Trophoblast cell (in vitro differentiated cells and primary cell): ENCODE results near the gene FHIT.

Source experiments
- DNase-seq, 2 donors: peaks; one replicate each; pipeline ENCODE4 v3.0.0-alpha.2; 2016
- H2AFZ ChIP-seq: 2 replicates; pipeline ENCODE4 v1.6.1; 2013; ENCODE audit warnings: low read length, moderate library complexity, mild to moderate bottlenecking; ENCODE audit not compliant: insufficient read depth, poor library complexity
- H2AK5ac ChIP-seq: 2 replicates; pipeline ENCODE4 v1.6.1; 2013; ENCODE audit warnings: mild to moderate bottlenecking, low read length
- H2BK120ac ChIP-seq: 2 replicates; pipeline ENCODE4 v1.6.1; 2013; ENCODE audit warnings: low read length, mild to moderate bottlenecking, moderate library complexity; ENCODE audit not compliant: insufficient read depth, poor library complexity
- H2BK12ac ChIP-seq: 2 replicates; pipeline ENCODE4 v1.6.1; 2013; ENCODE audit warnings: mild to moderate bottlenecking, low read length, moderate library complexity
- H2BK5ac ChIP-seq: 2 replicates; pipeline ENCODE4 v1.6.1; 2013; ENCODE audit warnings: low read length, low read depth, moderate library complexity, mild to moderate bottlenecking; ENCODE audit not compliant: poor library complexity
- H3K14ac ChIP-seq: 2 replicates; pipeline ENCODE4 v1.6.1; 2013; ENCODE audit warnings: mild to moderate bottlenecking, low read length
- H3K18ac ChIP-seq: 2 replicates; pipeline ENCODE4 v1.6.1; 2013; ENCODE audit warnings: mild to moderate bottlenecking, low read length
- H3K23ac ChIP-seq: 2 replicates; pipeline ENCODE4 v1.6.1; 2013; ENCODE audit warnings: low read length
- H3K27ac ChIP-seq: 2 replicates; pipeline ENCODE4 v1.5.1; 2013; ENCODE audit warnings: low read depth, mild to moderate bottlenecking, inconsistent platforms, low read length, moderate library complexity
- H3K27me3 ChIP-seq: 2 replicates; pipeline ENCODE4 v1.6.1; 2013; ENCODE audit warnings: inconsistent platforms, mild to moderate bottlenecking, low read length, moderate library complexity; ENCODE audit not compliant: insufficient read depth
- H3K36me3 ChIP-seq, 2 experiments: 1 replicate in 1 of 2; 2 replicates in 1 of 2; pipeline ENCODE4 v1.6.1; 2013; ENCODE audit warnings: low read length in 2 of 2, mild to moderate bottlenecking in 2 of 2, moderate library complexity in 1 of 2; ENCODE audit not compliant: insufficient read depth in 2 of 2, control insufficient read depth in 1 of 2
- H3K4ac ChIP-seq: 2 replicates; pipeline ENCODE4 v1.6.1; 2013; ENCODE audit warnings: low read depth, mild to moderate bottlenecking, low read length, moderate library complexity
- H3K4me1 ChIP-seq, 2 experiments: 1 replicate in 1 of 2; 2 replicates in 1 of 2; pipeline ENCODE4 v1.6.1; 2013; ENCODE audit warnings: low read length in 2 of 2, mild to moderate bottlenecking in 2 of 2, moderate library complexity in 1 of 2; ENCODE audit not compliant: insufficient read depth in 2 of 2, control insufficient read depth in 1 of 2
- H3K4me2 ChIP-seq: 2 replicates; pipeline ENCODE4 v1.6.1; 2013; ENCODE audit warnings: inconsistent platforms, mild to moderate bottlenecking, low read length, moderate library complexity
- H3K4me3 ChIP-seq: 2 replicates; pipeline ENCODE4 v1.5.1; 2013; ENCODE audit warnings: mild to moderate bottlenecking, low read depth, low read length, inconsistent platforms
- H3K79me1 ChIP-seq: one replicate; pipeline ENCODE4 v1.6.1; 2013; ENCODE audit warnings: low read length
- H3K79me2 ChIP-seq: 2 replicates; pipeline ENCODE4 v1.6.1; 2013; ENCODE audit warnings: low read length, mild to moderate bottlenecking; ENCODE audit not compliant: control insufficient read depth, insufficient read depth, poor library complexity
- H3K9ac ChIP-seq: 2 replicates; pipeline ENCODE4 v1.6.1; 2013; ENCODE audit warnings: mild to moderate bottlenecking, low read length
- H3K9me3 ChIP-seq: 2 replicates; pipeline ENCODE4 v1.6.1; 2013; ENCODE audit warnings: low read depth, mild to moderate bottlenecking, control low read depth, inconsistent platforms, low read length; ENCODE audit not compliant: insufficient read depth
- H4K12ac ChIP-seq: 2 replicates; pipeline ENCODE4 v1.6.1; 2013; ENCODE audit warnings: low read depth, mild to moderate bottlenecking, low read length, moderate library complexity
- H4K8ac ChIP-seq: 2 replicates; pipeline ENCODE4 v1.6.1; 2013; ENCODE audit warnings: low read depth, mild to moderate bottlenecking, low read length, moderate library complexity
- H4K91ac ChIP-seq: one replicate; pipeline ENCODE4 v1.6.1; 2013; ENCODE audit warnings: low read depth, mild to moderate bottlenecking, low read length, moderate library complexity
- WGBS: extraction: QIAGEN DNeasy Blood & Tissue Kit; methylation state at CpG from one replicate; pipeline ENCODE4 v1.1.7; 2013; ENCODE audit warnings: missing lambda C conversion rate; ENCODE audit not compliant: insufficient read length, insufficient coverage; ENCODE audit errors: extremely low coverage; 5-methylcytosine and 5-hydroxymethylcytosine counted together

FHIT gene

DNA sequence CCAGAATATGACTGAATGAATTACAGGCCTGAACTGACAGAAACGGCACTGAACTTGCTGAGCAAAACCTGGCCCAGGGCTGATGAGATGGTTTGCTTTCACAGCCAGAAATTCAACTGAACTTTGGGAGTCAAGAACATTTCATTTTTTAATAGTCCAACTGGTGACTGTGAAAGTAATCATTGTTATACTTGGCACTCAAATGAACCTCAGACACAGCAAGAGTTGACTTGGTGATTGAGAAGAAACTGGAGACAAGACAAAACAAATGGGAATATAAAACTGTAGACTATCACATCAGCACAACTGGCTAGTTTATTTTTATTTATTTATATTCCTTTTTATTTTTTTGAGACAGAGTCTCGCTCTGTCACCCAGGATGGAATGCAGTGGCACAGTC lies 1342.6 kb downstream of the FHIT start:
- no peaks in the 10 kb centered on the region for H3K4me1 ChIP-seq
- no peak overlapping the region for H3K23ac ChIP-seq
- H3K4ac ChIP-seq: no peak overlapping the region
- no peak overlapping the region for H3K27ac ChIP-seq
- no peaks in the 10 kb centered on the region for H3K9me3 ChIP-seq
- WGBS: no CpG with 5 or more reads among the region's 2 CpGs
- H2BK12ac ChIP-seq: no peak overlapping the region
- no peak overlapping the region for H2AK5ac ChIP-seq
- no peak overlapping the region for H4K8ac ChIP-seq
- no peaks in the 10 kb centered on the region for H3K79me1 ChIP-seq
- H2BK5ac ChIP-seq: no peak overlapping the region
- no peak overlapping the region for H3K14ac ChIP-seq
- no peak overlapping the region for H3K9ac ChIP-seq
- no peak overlapping the region for H4K91ac ChIP-seq
- H3K36me3 ChIP-seq: no peaks in the 10 kb centered on the region
- no peaks in the 10 kb centered on the region for H3K27me3 ChIP-seq
- H3K79me2 ChIP-seq: no peaks in the 10 kb centered on the region
- DNase-seq: no peak
- H4K12ac ChIP-seq: no peak overlapping the region
- H2BK120ac ChIP-seq: no peak overlapping the region
- no peak overlapping the region for H3K4me2 ChIP-seq
- H2AFZ ChIP-seq: no peak overlapping the region
- H3K18ac ChIP-seq: no peak overlapping the region
- H3K4me3 ChIP-seq: no peak overlapping the region

GRCh38 chr3:59908280-59908679 lies 1343.0 kb downstream of the FHIT start:
- H3K4me2 ChIP-seq: no peak overlapping the region
- WGBS: no CpG with 5 or more reads among the region's 2 CpGs
- H3K27ac ChIP-seq: no peak overlapping the region

GRCh38 chr3:59904296-59904695 lies 1347.0 kb downstream of the FHIT start:
- Histone ChIP-seq H2AFZ (no peak overlapping the region), H4K91ac (no peak overlapping the region), H2BK120ac (no peak overlapping the region), H3K36me3 (no peaks in the 10 kb centered on the region), H3K23ac (no peak overlapping the region), H3K4me1 (no peaks in the 10 kb centered on the region), H3K79me1 (no peaks in the 10 kb centered on the region), H3K4ac (no peak overlapping the region), H3K4me3 (no peak overlapping the region), H3K27ac (no peak overlapping the region), H2AK5ac (no peak overlapping the region), H3K14ac (no peak overlapping the region), H4K12ac (no peak overlapping the region), H3K79me2 (no peaks in the 10 kb centered on the region), H4K8ac (no peak overlapping the region), H3K18ac (no peak overlapping the region), H3K27me3 (no peaks in the 10 kb centered on the region), H2BK5ac (no peak overlapping the region), H3K4me2 (no peak overlapping the region), H2BK12ac (no peak overlapping the region), H3K9ac (no peak overlapping the region), H3K9me3 (no peaks in the 10 kb centered on the region)
- no CpG with 5 or more reads among the region's 3 CpGs for WGBS
- DNase-seq: no peak

More at GRCh38 chr3:59908280-59908679, 1343.0 kb downstream of the FHIT start:
- Histone ChIP-seq H3K27me3 (no peaks in the 10 kb centered on the region), H3K23ac (no peak overlapping the region), H4K91ac (no peak overlapping the region), H3K79me1 (no peaks in the 10 kb centered on the region), H3K18ac (no peak overlapping the region), H2BK12ac (no peak overlapping the region), H3K36me3 (no peaks in the 10 kb centered on the region), H3K9ac (no peak overlapping the region), H3K14ac (no peak overlapping the region), H3K4me1 (no peaks in the 10 kb centered on the region), H3K4me3 (no peak overlapping the region), H2AK5ac (no peak overlapping the region), H4K8ac (no peak overlapping the region), H3K79me2 (no peaks in the 10 kb centered on the region), H3K4ac (no peak overlapping the region), H3K9me3 (no peaks in the 10 kb centered on the region), H2AFZ (no peak overlapping the region), H2BK5ac (no peak overlapping the region), H4K12ac (no peak overlapping the region), H2BK120ac (no peak overlapping the region)
- no peak for DNase-seq

DNA sequence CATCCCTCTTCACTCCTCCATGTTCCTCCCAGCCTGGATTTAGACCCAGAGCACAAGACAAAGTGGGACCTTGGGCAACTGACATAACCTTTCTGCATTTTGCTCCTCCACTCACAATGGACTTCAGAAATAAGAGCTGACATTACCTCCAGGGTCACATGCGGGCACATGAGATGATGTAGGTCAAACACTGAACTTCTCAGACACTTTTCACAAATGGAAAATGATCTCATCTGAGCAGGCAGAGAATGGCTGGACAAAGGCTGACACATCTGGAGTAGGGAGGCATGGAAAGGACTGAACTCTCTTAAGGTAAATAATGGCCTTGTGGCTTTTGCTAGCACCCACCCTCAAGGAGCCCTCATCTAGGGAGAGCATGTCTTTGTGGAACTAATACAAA lies 1352.2 kb downstream of the FHIT start:
- no peak overlapping the region for H3K4ac ChIP-seq
- H4K12ac ChIP-seq: no peak overlapping the region
- no peak overlapping the region for H2BK5ac ChIP-seq
- H4K8ac ChIP-seq: no peak overlapping the region
- no peaks in the 10 kb centered on the region for H3K36me3 ChIP-seq
- no peak overlapping the region for H3K27ac ChIP-seq
- H2BK12ac ChIP-seq: no peak overlapping the region
- no peaks in the 10 kb centered on the region for H3K79me2 ChIP-seq
- H3K4me3 ChIP-seq: no peak overlapping the region
- no peaks in the 10 kb centered on the region for H3K79me1 ChIP-seq
- no peak overlapping the region for H3K4me2 ChIP-seq
- H4K91ac ChIP-seq: no peak overlapping the region
- no CpG with 5 or more reads among the region's 1 CpG for WGBS
- no peak overlapping the region for H3K14ac ChIP-seq
- no peak overlapping the region for H2BK120ac ChIP-seq
- H3K27me3 ChIP-seq: no peaks in the 10 kb centered on the region
- no peaks in the 10 kb centered on the region for H3K4me1 ChIP-seq
- H2AFZ ChIP-seq: no peak overlapping the region
- H3K9ac ChIP-seq: no peak overlapping the region
- DNase-seq: no peak
- no peak overlapping the region for H2AK5ac ChIP-seq
- H3K18ac ChIP-seq: no peak overlapping the region
- no peaks in the 10 kb centered on the region for H3K9me3 ChIP-seq
- H3K23ac ChIP-seq: no peak overlapping the region
